ENCODE measurements around the gene PITX1. TPM values are rescaled to one million over a fixed set of nuclear protein-coding genes. Genes with fewer than 3 reads are reported as not detected.

Gene PITX1
- total and polyA plus RNA-seq, 2 donors (not counting 3 experiments of a cell fraction or from before 2014, with no cell fraction given): 0.48 to 6.0 TPM

- Histone ChIP-seq H3K9me3 (replicated peaks; ENCODE audit: control insufficient read depth, insufficient read depth, low read length) (no peaks in the 10 kb centered on the region), H3K79me2 (ENCODE audit: control insufficient read depth, insufficient read depth, low read length) (no peaks in the 10 kb centered on the region), H3K9me1 (replicated peaks; ENCODE audit: control insufficient read depth, extremely low read depth, insufficient read depth, low read length) (no peaks in the 10 kb centered on the region), H2AFZ (ENCODE audit: low read depth, low read length) (no peak overlapping the region), H4K20me1 (replicated peaks; ENCODE audit: control insufficient read depth, extremely low read depth, insufficient read depth, low read length) (no peaks in the 10 kb centered on the region), H3K27ac (ENCODE audit: insufficient read depth, low read depth, low read length) (no peak overlapping the region), H3K36me3 (ENCODE audit: control insufficient read depth in 2 of 2, extremely low read depth in 1 of 2, insufficient read depth in 2 of 2, low read length in 2 of 2) (no peaks in the 10 kb centered on the region), H3K27me3 (ENCODE audit: control insufficient read depth in 2 of 2, insufficient read depth in 2 of 2, low read length in 2 of 2) (no peaks in the 10 kb centered on the region), H3K4me2 (ENCODE audit: insufficient read depth, low read length) (no peak overlapping the region), H3K9ac (replicated peaks; ENCODE audit: extremely low read depth, insufficient read depth, low read length) (no peak overlapping the region), H3K4me1 (ENCODE audit: control insufficient read depth, extremely low read depth, insufficient read depth, low read length) (no peaks in the 10 kb centered on the region), H3K4me3 (replicated peaks in 1 of 3; ENCODE audit: insufficient read depth in 1 of 3, low read depth in 1 of 3, low read length in 3 of 3) (no peak overlapping the region)
- ChIA-PET POLR2A (no interaction called here), CTCF (no interaction called here)
- FAIRE-seq (no peak), DNase-seq (ENCODE audit: low read depth, low spot score) (no peak)
- dilution Hi-C loops (cut with MboI; ENCODE audit: extremely low pct_ligation_motif_present, low sequenced_read_pairs) (no loop called here), intact Hi-C loops (cut with micrococcal nuclease) (no loop called here)
- TF ChIP-seq POLR2AphosphoS5 (IDR thresholded peaks at IDR 0.05; ENCODE audit: insufficient read depth, low read depth, low read length): no peak
- BruUV-seq (replicated peaks): no TSS peak
Observed at GRCh38 chr5:135010502-135011354, 23.3 kb downstream of the PITX1 start.

DNA sequence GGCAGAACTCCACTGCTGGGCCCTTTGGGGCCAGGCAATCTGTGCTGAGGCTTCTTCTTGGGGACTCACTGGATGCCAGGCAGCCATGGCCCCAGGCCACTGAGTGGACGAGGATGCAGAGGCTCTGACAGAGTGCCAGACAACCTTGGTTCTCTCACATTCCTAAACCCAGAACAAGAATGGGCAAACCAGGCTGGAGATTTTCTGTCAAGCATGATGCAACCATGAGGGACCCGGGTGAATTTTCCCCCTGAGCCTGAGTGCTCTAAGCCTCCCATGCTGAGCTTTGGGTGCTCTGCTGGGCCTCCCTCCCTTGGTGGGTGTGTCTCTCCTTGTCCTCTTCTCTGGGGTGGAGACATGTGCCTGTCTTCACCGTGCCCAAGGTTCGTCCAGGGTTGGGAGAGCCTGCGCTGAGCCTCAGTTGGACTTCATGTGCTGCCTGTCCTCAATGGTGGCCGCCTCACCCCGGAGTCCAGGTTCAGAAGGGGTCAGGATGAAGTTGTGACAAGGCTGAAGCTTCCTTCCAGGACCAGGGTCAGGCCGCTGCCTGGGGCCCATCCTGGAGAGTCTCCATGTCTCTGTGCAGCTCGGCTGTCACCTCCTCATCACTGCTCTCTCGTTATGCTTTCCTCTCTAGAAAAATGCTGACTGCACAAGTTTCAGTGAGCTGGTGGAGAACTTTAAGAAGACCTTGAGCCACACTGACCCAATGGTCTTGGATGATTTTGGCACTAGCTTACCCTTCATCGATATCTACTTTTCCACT lies 24.1 kb downstream of the PITX1 start:
- Histone ChIP-seq H3K27me3 (ENCODE audit: control insufficient read depth in 2 of 2, insufficient read depth in 2 of 2, low read length in 2 of 2) (no peaks in the 10 kb centered on the region), H3K79me2 (ENCODE audit: control insufficient read depth, insufficient read depth, low read length) (no peaks in the 10 kb centered on the region), H3K4me3 (replicated peaks in 1 of 3; ENCODE audit: insufficient read depth in 1 of 3, low read depth in 1 of 3, low read length in 3 of 3) (no peak overlapping the region), H3K9me1 (replicated peaks; ENCODE audit: control insufficient read depth, extremely low read depth, insufficient read depth, low read length) (no peaks in the 10 kb centered on the region), H3K9me3 (replicated peaks; ENCODE audit: control insufficient read depth, insufficient read depth, low read length) (no peaks in the 10 kb centered on the region), H2AFZ (ENCODE audit: low read depth, low read length) (no peak overlapping the region), H4K20me1 (replicated peaks; ENCODE audit: control insufficient read depth, extremely low read depth, insufficient read depth, low read length) (no peaks in the 10 kb centered on the region), H3K36me3 (ENCODE audit: control insufficient read depth in 2 of 2, extremely low read depth in 1 of 2, insufficient read depth in 2 of 2, low read length in 2 of 2) (no peaks in the 10 kb centered on the region), H3K27ac (ENCODE audit: insufficient read depth, low read depth, low read length) (no peak overlapping the region), H3K4me1 (ENCODE audit: control insufficient read depth, extremely low read depth, insufficient read depth, low read length) (no peaks in the 10 kb centered on the region), H3K9ac (replicated peaks; ENCODE audit: extremely low read depth, insufficient read depth, low read length) (no peak overlapping the region), H3K4me2 (ENCODE audit: insufficient read depth, low read length) (no peak overlapping the region)
- ChIA-PET POLR2A (no interaction called here), CTCF (no interaction called here)
- dilution Hi-C loops (cut with MboI; ENCODE audit: extremely low pct_ligation_motif_present, low sequenced_read_pairs): no loop called here
- FAIRE-seq (no peak), DNase-seq (ENCODE audit: low read depth, low spot score) (no peak)
- TF ChIP-seq, protein P1, sequence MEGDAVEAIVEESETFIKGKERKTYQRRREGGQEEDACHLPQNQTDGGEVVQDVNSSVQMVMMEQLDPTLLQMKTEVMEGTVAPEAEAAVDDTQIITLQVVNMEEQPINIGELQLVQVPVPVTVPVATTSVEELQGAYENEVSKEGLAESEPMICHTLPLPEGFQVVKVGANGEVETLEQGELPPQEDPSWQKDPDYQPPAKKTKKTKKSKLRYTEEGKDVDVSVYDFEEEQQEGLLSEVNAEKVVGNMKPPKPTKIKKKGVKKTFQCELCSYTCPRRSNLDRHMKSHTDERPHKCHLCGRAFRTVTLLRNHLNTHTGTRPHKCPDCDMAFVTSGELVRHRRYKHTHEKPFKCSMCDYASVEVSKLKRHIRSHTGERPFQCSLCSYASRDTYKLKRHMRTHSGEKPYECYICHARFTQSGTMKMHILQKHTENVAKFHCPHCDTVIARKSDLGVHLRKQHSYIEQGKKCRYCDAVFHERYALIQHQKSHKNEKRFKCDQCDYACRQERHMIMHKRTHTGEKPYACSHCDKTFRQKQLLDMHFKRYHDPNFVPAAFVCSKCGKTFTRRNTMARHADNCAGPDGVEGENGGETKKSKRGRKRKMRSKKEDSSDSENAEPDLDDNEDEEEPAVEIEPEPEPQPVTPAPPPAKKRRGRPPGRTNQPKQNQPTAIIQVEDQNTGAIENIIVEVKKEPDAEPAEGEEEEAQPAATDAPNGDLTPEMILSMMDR (IDR thresholded peaks at IDR 0.05; ENCODE audit: extremely low read depth in 1 of 2, insufficient read depth in 1 of 2, low read depth in 1 of 2, low read length in 2 of 2): no peak
- TF ChIP-seq JUN (IDR thresholded peaks at IDR 0.05; ENCODE audit: borderline replicate concordance, insufficient read depth, insufficient read length, low read depth) (no peak), MYC (IDR thresholded peaks at IDR 0.05; ENCODE audit: low read depth, low read length) (no peak), FOS (IDR thresholded peaks at IDR 0.05; ENCODE audit: borderline replicate concordance, insufficient read depth, low read length) (no peak), POLR2A (IDR thresholded peaks at IDR 0.05; ENCODE audit: low read depth, low read length) (no peak), EZH2 (IDR thresholded peaks at IDR 0.05; ENCODE audit: borderline replicate concordance, low read depth, low read length, severe bottlenecking) (no peak), POLR2AphosphoS5 (IDR thresholded peaks at IDR 0.05; ENCODE audit: insufficient read depth, low read depth, low read length) (no peak), MAX (IDR thresholded peaks at IDR 0.05; ENCODE audit: insufficient read depth, insufficient read length) (no peak), GATA2 (IDR thresholded peaks at IDR 0.05; ENCODE audit: insufficient read depth, insufficient read length, low read depth, low read length) (no peak)
- BruUV-seq (replicated peaks): no TSS peak
- intact Hi-C loops (cut with micrococcal nuclease): no loop called here
